IMR-90 (cell line): Measurements from ENCODE around the gene STX7. TPM values are rescaled to one million over a fixed set of nuclear protein-coding genes. Genes with fewer than 3 reads are reported as not detected.

Experiments used
- ATAC-seq: fragments of 200-7000 bp; cut with Tn5 transposase; 2 replicates; pipeline ENCODE4 v1.9.1; 2020; ENCODE audit warnings: low read depth, mild to moderate bottlenecking, moderate library complexity
- BruUV-seq: library from RNA; stranded (reverse); fragments of 400-500 nt; replicated peaks from 2 replicates; lab custom pipeline; 2021; lab: Mats Ljungman, UMichigan
- CTCF ChIA-PET: fragments of 300-600 bp; formaldehyde crosslinking; extraction: SDS; loops from one replicate; lab custom pipeline; 2021; ENCODE audit warnings: antibody characterized with exemption; lab: Yijun Ruan, JAX
- POLR2A ChIA-PET: fragments of 300-600 bp; sonication (Branson Sonifier 250); formaldehyde crosslinking; loops from one replicate; lab custom pipeline; 2022; ENCODE audit warnings: antibody characterized with exemption; ENCODE audit not compliant: unreplicated experiment; lab: Charles Lee
- DNase-seq: peaks from one replicate; pipeline ENCODE4 v3.0.0; 2013
- H2AFZ ChIP-seq: replicated peaks from 2 replicates; pipeline ENCODE3; 2013; ENCODE audit warnings: low read length, mild to moderate bottlenecking; ENCODE audit not compliant: poor library complexity
- H2AK5ac ChIP-seq: 2 replicates; pipeline ENCODE4 v1.6.1; 2013; ENCODE audit warnings: low read depth, low read length, inconsistent platforms
- H2AK9ac ChIP-seq: replicated peaks from 2 replicates; pipeline ENCODE3; 2013; ENCODE audit warnings: mild to moderate bottlenecking, low read depth, low read length, moderate library complexity; ENCODE audit not compliant: poor library complexity
- H2BK120ac ChIP-seq: 2 replicates; pipeline ENCODE4 v1.6.1; 2013; ENCODE audit warnings: low read depth, low read length, inconsistent platforms
- H2BK15ac ChIP-seq: 3 replicates; pipeline ENCODE4 v1.6.1; 2013; ENCODE audit warnings: low read depth, low read length, inconsistent platforms
- H2BK20ac ChIP-seq: 2 replicates; pipeline ENCODE4 v1.6.1; 2013; ENCODE audit warnings: low read depth, mild to moderate bottlenecking, inconsistent platforms, low read length, moderate library complexity
- H2BK5ac ChIP-seq: 2 replicates; pipeline ENCODE4 v1.6.1; 2013; ENCODE audit warnings: mild to moderate bottlenecking, low read depth, low read length, inconsistent platforms; ENCODE audit not compliant: poor library complexity, severe bottlenecking
- H3K14ac ChIP-seq: replicated peaks from 2 replicates; pipeline ENCODE4 v1.6.1; 2013; ENCODE audit warnings: low read depth, low read length, inconsistent platforms
- H3K18ac ChIP-seq: 2 replicates; pipeline ENCODE4 v1.6.1; 2013; ENCODE audit warnings: low read depth, low read length, control low read depth
- H3K23ac ChIP-seq: 2 replicates; pipeline ENCODE4 v1.6.1; 2013; ENCODE audit warnings: low read depth, low read length, inconsistent platforms
- H3K27ac ChIP-seq: 2 replicates; pipeline ENCODE4 v1.5.1; 2013; ENCODE audit warnings: mild to moderate bottlenecking, control low read depth, low read length; ENCODE audit not compliant: insufficient read depth
- H3K27me3 ChIP-seq: 2 replicates; pipeline ENCODE4 v1.6.1; 2013; ENCODE audit warnings: low read length; ENCODE audit not compliant: control insufficient read depth, insufficient read depth
- H3K36me3 ChIP-seq: 2 replicates; pipeline ENCODE4 v1.6.1; 2013; ENCODE audit warnings: low read length, mixed read lengths; ENCODE audit not compliant: control insufficient read depth, insufficient read depth
- H3K4ac ChIP-seq: 2 replicates; pipeline ENCODE4 v1.6.1; 2013; ENCODE audit warnings: low read depth, low read length, inconsistent platforms
- H3K4me1 ChIP-seq: 2 replicates; pipeline ENCODE4 v1.6.1; 2013; ENCODE audit warnings: low read length, mixed read lengths; ENCODE audit not compliant: control insufficient read depth, insufficient read depth
- H3K4me2 ChIP-seq: 2 replicates; pipeline ENCODE4 v1.6.1; 2013; ENCODE audit warnings: low read depth, mild to moderate bottlenecking, control low read depth, low read length, moderate library complexity
- H3K4me3 ChIP-seq: 2 replicates; pipeline ENCODE4 v1.5.1; 2013; ENCODE audit warnings: low read depth, mild to moderate bottlenecking, control low read depth, low read length, moderate library complexity; ENCODE audit not compliant: insufficient read depth
- H3K56ac ChIP-seq: 2 replicates; pipeline ENCODE4 v1.6.1; 2013; ENCODE audit warnings: low read length, inconsistent platforms; ENCODE audit not compliant: insufficient read depth; ENCODE audit errors: extremely low read depth
- H3K79me1 ChIP-seq, 2 experiments: 2 replicates each; pipeline ENCODE4 v1.6.1; 2013; ENCODE audit warnings: low read length in 2 of 2, inconsistent platforms in 1 of 2, low read depth in 1 of 2
- H3K9ac ChIP-seq: 2 replicates; pipeline ENCODE4 v1.6.1; 2013; ENCODE audit warnings: low read depth, low read length, control low read depth
- H3K9me1 ChIP-seq: 2 replicates; pipeline ENCODE4 v1.6.1; 2013; ENCODE audit warnings: low read length, inconsistent platforms; ENCODE audit not compliant: insufficient read depth
- H3K9me3 ChIP-seq: 2 replicates; pipeline ENCODE4 v1.6.1; 2013; ENCODE audit warnings: low read length; ENCODE audit not compliant: control insufficient read depth, insufficient read depth
- H4K20me1 ChIP-seq: 2 replicates; pipeline ENCODE4 v1.6.1; 2013; ENCODE audit warnings: low read length, inconsistent platforms; ENCODE audit not compliant: insufficient read depth
- H4K5ac ChIP-seq: 2 replicates; pipeline ENCODE4 v1.6.1; 2013; ENCODE audit warnings: mild to moderate bottlenecking, low read depth, low read length, control low read depth
- H4K8ac ChIP-seq, 2 experiments: 2 replicates each; pipeline ENCODE4 v1.6.1; 2013; ENCODE audit warnings: low read depth in 2 of 2, low read length in 2 of 2, control low read depth in 1 of 2, inconsistent platforms in 1 of 2
- H4K91ac ChIP-seq: 2 replicates; pipeline ENCODE4 v1.6.1; 2013; ENCODE audit warnings: low read depth, low read length, inconsistent platforms; ENCODE audit not compliant: insufficient read depth
- BHLHE40 ChIP-seq: fragments of 150-350 bp; IDR thresholded peaks from 2 replicates; pipeline ENCODE4 v1.6.1; 2016; ENCODE audit warnings: mild to moderate bottlenecking, low read depth, low read length
- CEBPB ChIP-seq: IDR thresholded peaks from 2 replicates; pipeline ENCODE4 v1.6.1; 2012; ENCODE audit warnings: low read depth, low read length, improper control_type of control experiment
- FOS ChIP-seq: fragments of 150-350 bp; IDR thresholded peaks from 2 replicates; pipeline ENCODE4 v1.6.1; 2016; ENCODE audit warnings: low read depth, low read length
- MAZ ChIP-seq: IDR thresholded peaks from 2 replicates; pipeline ENCODE4 v1.6.1; 2012; ENCODE audit warnings: low read depth, mild to moderate bottlenecking, low read length, improper control_type of control experiment, moderate library complexity, borderline replicate concordance
- MXI1 ChIP-seq: IDR thresholded peaks from 2 replicates; pipeline ENCODE4 v1.6.1; 2012; ENCODE audit warnings: low read depth, mild to moderate bottlenecking, low read length, moderate library complexity, borderline replicate concordance
- RAD21 ChIP-seq: IDR thresholded peaks from 2 replicates; pipeline ENCODE4 v1.6.1; 2012; ENCODE audit warnings: low read length, improper control_type of control experiment
- RCOR1 ChIP-seq: IDR thresholded peaks from 2 replicates; pipeline ENCODE4 v1.6.1; 2012; ENCODE audit warnings: mild to moderate bottlenecking, low read length, improper control_type of control experiment; ENCODE audit not compliant: insufficient replicate concordance
- WGBS, 2 experiments: methylation state at CpG; one replicate each; pipeline versions ENCODE4 v1.1.5 to v1.1.7; 2013; ENCODE audit warnings: missing lambda C conversion rate in 2 of 2; ENCODE audit not compliant: insufficient read length in 1 of 2; ENCODE audit errors: extremely low coverage in 2 of 2; 5-methylcytosine and 5-hydroxymethylcytosine counted together
- dilution Hi-C: fragments of 300-500 bp; cut with HindIII; formaldehyde crosslinking; loops from one replicate; pipeline ENCODE4 v1.14.3; 2018; ENCODE audit warnings: low sequenced_read_pairs; ENCODE audit not compliant: unreplicated experiment
- in situ Hi-C: fragments of 300-500 bp; cut with MboI; formaldehyde crosslinking; loops from 3 replicates; pipeline ENCODE4 v1.14.3; 2019; ENCODE audit warnings: low sequenced_read_pairs, inconsistent platforms, mixed read lengths
- intact Hi-C: fragments of 100-400 bp; cut with micrococcal nuclease; formaldehyde crosslinking; loops from 2 replicates; pipeline ENCODE4 v1.10.0; 2022
- polyA plus RNA-seq, 3 experiments: library from polyadenylated mRNA; depleted of rRNA; stranded (reverse); fragments of >200 nt; gene quantifications; 2 replicates each; pipeline ENCODE4 v1.2.3, GENCODE V29; 2012; ENCODE audit warnings: low replicate concordance in 1 of 3
- total RNA-seq: library from RNA; depleted of rRNA; stranded (reverse); fragments of >200 nt; gene quantifications from 2 replicates; pipeline ENCODE4 v1.2.3, GENCODE V29; 2012
- TF ChIP-seq, protein P1 (sequence below): conservative IDR thresholded peaks from 2 replicates; pipeline ENCODE4 v1.5.1; 2012; ENCODE audit warnings: mild to moderate bottlenecking, low read depth, low read length, improper control_type of control experiment

The STX7 gene
- total and polyA plus RNA-seq, 2 of the 4 experiments (the other 2 are of a cell fraction), result 16.5 to 35.1 TPM

DNA sequence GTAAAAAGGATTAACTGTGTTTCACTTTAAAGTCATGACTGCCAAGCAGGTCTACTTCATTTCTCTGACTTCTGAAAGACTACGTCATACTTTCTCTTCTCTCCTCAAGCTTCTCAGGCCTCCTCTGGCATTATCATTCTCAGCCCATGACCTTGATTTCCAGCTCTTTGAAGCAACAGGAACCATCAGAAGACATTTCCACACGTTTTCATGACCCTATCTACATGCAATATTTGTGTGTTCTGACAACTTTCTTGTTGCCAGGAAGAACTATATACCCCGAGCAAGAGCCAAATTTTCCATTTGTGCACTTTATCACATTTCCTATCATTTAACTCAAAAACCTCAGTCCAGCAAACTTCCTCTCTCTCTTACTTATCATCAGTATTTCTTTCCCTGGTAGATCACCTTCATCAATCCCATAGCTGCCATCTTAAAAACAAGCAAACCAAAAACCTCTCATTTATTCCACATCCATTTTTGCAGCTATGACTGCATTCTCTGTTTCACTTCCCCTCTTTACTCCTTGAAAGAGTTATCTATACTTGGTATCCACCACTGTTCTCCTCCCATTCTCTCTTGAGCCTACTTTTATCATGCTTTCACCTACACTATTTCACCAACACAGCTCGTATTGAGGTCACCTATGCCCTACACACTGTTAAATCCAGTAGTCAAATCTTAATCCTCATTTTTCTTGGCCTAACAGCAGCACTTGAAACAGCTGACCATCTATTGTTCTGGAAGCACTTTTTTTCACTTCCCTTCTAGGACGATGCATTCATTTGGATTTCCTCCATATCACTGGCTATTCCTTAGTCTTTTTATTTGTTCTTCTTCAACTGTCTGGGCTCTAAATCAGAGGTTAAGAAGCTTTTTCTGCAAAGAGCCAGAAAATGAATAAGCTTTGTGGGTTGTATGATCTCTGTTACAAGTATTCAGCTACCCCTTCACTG lies 47.1 kb downstream of the STX7 start (continued):
- TF ChIP-seq FOS (no peak), BHLHE40 (no peak), MXI1 (no peak)

DNA sequence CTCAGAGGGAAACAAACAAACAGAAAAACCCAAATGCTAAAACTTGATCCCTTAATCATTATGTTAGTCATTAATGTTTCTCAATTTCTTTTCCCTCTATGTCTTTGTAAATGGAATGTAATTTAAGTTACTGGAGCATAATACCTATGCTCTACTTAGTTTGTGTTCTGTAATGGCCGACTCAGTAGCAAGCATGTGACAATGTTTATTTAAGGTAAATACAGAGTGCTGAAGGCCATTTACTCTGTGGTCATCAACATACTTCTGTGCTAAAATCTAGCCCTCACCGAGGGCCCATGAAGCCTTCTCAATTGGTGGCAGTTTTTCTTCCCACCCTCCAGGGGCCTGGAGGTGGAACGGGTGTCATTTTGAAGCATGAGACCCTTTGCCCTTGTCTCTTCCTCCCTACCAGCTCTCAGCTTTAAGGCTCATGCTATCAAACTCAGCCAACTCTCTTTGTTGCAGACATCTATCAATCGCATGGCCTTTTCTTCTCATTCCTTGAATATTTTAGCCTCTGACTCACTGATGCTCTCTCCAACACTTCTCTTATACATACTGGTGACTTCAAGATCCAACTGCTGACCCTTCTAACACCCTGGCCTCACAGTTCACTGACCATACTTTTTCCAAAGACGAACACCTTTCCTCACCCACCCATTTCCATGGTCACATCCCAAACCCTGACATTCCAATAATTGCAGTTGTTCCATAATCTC lies 48.2 kb downstream of the STX7 start:
- Histone ChIP-seq H2AK5ac (peak overlapping the region; percentile 23; the same call in 1 of the 2 replicates), H4K5ac (no peak overlapping the region), H3K18ac (no peak overlapping the region), H3K9me3 (no peaks in the 10 kb centered on the region), H2BK15ac (0 out of 3 replicates have a peak overlapping the region, but pooled peaks have one; percentile 30), H3K4me3 (no peak overlapping the region), H3K56ac (no peak overlapping the region), H3K4me1 (peaks cover 13% of the 10 kb centered on the region), H3K23ac (peak overlapping the region; percentile 89), H3K27ac (no peak overlapping the region), H4K91ac (peak overlapping the region; percentile 43), H3K9ac (no peak overlapping the region), H2BK5ac (peak overlapping the region; percentile 34), H3K14ac (peak overlapping the region; percentile 80), H2AFZ (peak overlapping the region; percentile 56), H3K9me1 (peaks cover 13% of the 10 kb centered on the region), H2BK120ac (peak overlapping the region; percentile 34), H2AK9ac (no peak overlapping the region), H3K36me3 (peaks cover 22% of the 10 kb centered on the region), H3K79me1 (peaks cover 0 to 13% of the 10 kb centered on the region in 2 experiments; a peak in 2 of 4 replicates), H3K4ac (peak overlapping the region; percentile 82), H4K20me1 (peaks cover 4% of the 10 kb centered on the region; the same call in 1 of the 2 replicates), H4K8ac (peak overlapping the region in 1 of 2 experiments; percentile 26; a peak in 1 of 4 replicates), H3K27me3 (no peaks in the 10 kb centered on the region), H2BK20ac (no peak overlapping the region; the same call in 1 of the 2 replicates), H3K4me2 (no peak overlapping the region)
- in situ Hi-C loops, result no loop called here
- ChIA-PET CTCF (no interaction called here), POLR2A (no interaction called here)
- WGBS, 2 experiments, result 91% methylated on average over 3 of the region's 5 CpGs; no CpG with 5 or more reads in 1 of the 2 experiments
- BruUV-seq, result no TSS peak
- DNase-seq (peak; percentile 23), ATAC-seq (peak; percentile 64)
- TF ChIP-seq RAD21 (no peak), RCOR1 (no peak), CEBPB (no peak), MAZ (no peak)
- TF ChIP-seq, protein P1, sequence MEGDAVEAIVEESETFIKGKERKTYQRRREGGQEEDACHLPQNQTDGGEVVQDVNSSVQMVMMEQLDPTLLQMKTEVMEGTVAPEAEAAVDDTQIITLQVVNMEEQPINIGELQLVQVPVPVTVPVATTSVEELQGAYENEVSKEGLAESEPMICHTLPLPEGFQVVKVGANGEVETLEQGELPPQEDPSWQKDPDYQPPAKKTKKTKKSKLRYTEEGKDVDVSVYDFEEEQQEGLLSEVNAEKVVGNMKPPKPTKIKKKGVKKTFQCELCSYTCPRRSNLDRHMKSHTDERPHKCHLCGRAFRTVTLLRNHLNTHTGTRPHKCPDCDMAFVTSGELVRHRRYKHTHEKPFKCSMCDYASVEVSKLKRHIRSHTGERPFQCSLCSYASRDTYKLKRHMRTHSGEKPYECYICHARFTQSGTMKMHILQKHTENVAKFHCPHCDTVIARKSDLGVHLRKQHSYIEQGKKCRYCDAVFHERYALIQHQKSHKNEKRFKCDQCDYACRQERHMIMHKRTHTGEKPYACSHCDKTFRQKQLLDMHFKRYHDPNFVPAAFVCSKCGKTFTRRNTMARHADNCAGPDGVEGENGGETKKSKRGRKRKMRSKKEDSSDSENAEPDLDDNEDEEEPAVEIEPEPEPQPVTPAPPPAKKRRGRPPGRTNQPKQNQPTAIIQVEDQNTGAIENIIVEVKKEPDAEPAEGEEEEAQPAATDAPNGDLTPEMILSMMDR, result no peak
- intact Hi-C loops, result no loop called here
- dilution Hi-C loops, result no loop called here
